SK-N-SH (cell line): Measurements from ENCODE around the gene LRFN3. TPM values are rescaled to one million over a fixed set of nuclear protein-coding genes. Genes with fewer than 3 reads are reported as not detected.

Experiments used
- CTCF ChIA-PET: fragments of 300-600, 350-600 bp; formaldehyde crosslinking; extraction: SDS; loops from one replicate; lab custom pipeline; 2021; lab: Yijun Ruan, JAX
- POLR2A ChIA-PET: fragments of 350-600 bp; sonication (Branson Sonifier 250); formaldehyde crosslinking; extraction: SDS; loops from one replicate; lab custom pipeline; 2020; ENCODE audit warnings: antibody characterized with exemption, inconsistent platforms; lab: Yijun Ruan, JAX
- DNase-seq: peaks from one replicate; pipeline ENCODE4 v3.0.0; 2012
- H2AFZ ChIP-seq: fragments of 200-600 bp; sonication (generic); 2 replicates; pipeline ENCODE4 v1.8.1; 2016; ENCODE audit warnings: antibody characterized with exemption, mild to moderate bottlenecking, low read depth
- H3F3A ChIP-seq: fragments of 200-600 bp; sonication (generic); replicated peaks from 2 replicates; pipeline ENCODE3; 2016; ENCODE audit warnings: antibody characterized with exemption, mild to moderate bottlenecking; ENCODE audit not compliant: insufficient read depth
- H3K27ac ChIP-seq, 2 experiments: fragments of 200-500 bp in 1 of 2; fragments of 200-600 bp in 1 of 2; sonication (Bioruptor generic) in 1 of 2; sonication (generic), shearing (Covaris generic) in 1 of 2; 2 replicates each; pipeline versions ENCODE4 v1.5.1 to v1.6.1; 2014 to 2016; ENCODE audit warnings: low read depth in 2 of 2, inconsistent platforms in 1 of 2, low read length in 1 of 2, mild to moderate bottlenecking in 1 of 2, mixed read lengths in 1 of 2
- H3K27me3 ChIP-seq: fragments of 200-600 bp; sonication (generic), shearing (Covaris generic); 2 replicates; pipeline ENCODE4 v1.6.1; 2016; ENCODE audit warnings: mixed run types; ENCODE audit not compliant: insufficient read depth
- H3K36me3 ChIP-seq, 2 experiments: fragments of 200-500 bp in 1 of 2; fragments of 200-600 bp in 1 of 2; sonication (Bioruptor generic) in 1 of 2; sonication (generic) in 1 of 2; replicated peaks in 1 of 2; 2 replicates each; pipeline versions ENCODE3 to v1.5.1; 2014 to 2016; ENCODE audit warnings: low read length in 1 of 2, mild to moderate bottlenecking in 1 of 2; ENCODE audit not compliant: insufficient read depth in 2 of 2, control insufficient read depth in 1 of 2
- H3K4me1 ChIP-seq, 2 experiments: fragments of 200-500 bp in 1 of 2; fragments of 200-600 bp in 1 of 2; sonication (Bioruptor generic) in 1 of 2; sonication (generic), shearing (Covaris generic) in 1 of 2; 2 replicates each; pipeline versions ENCODE4 v1.5.1 to v1.6.1; 2014 to 2016; ENCODE audit warnings: low read depth in 1 of 2, low read length in 1 of 2, mixed run types in 1 of 2; ENCODE audit not compliant: insufficient read depth in 2 of 2, control insufficient read depth in 1 of 2
- H3K4me2 ChIP-seq: fragments of 200-600 bp; sonication (generic), shearing (Covaris generic); 2 replicates; pipeline ENCODE4 v1.6.1; 2017; ENCODE audit warnings: mixed run types
- H3K4me3 ChIP-seq, 2 experiments: fragments of 200-500 bp in 1 of 2; fragments of 200-600 bp in 1 of 2; sonication (Bioruptor generic) in 1 of 2; sonication (generic), shearing (Covaris generic) in 1 of 2; 2 replicates each; pipeline versions ENCODE4 v1.5.1 to v1.8.1; 2014 to 2016; ENCODE audit warnings: low read depth in 2 of 2, inconsistent platforms in 1 of 2, low read length in 1 of 2, mild to moderate bottlenecking in 1 of 2, mixed read lengths in 1 of 2, moderate library complexity in 1 of 2
- H3K79me2 ChIP-seq: fragments of 200-600 bp; sonication (generic); 2 replicates; pipeline ENCODE4 v1.8.1; 2017; ENCODE audit warnings: mild to moderate bottlenecking; ENCODE audit not compliant: insufficient read depth
- H3K9ac ChIP-seq: fragments of 200-600 bp; sonication (generic); 2 replicates; pipeline ENCODE4 v1.6.1; 2017; ENCODE audit warnings: mixed run types
- H3K9me2 ChIP-seq: fragments of 200-600 bp; sonication (generic); 2 replicates; pipeline ENCODE4 v1.6.1; 2017; ENCODE audit warnings: mixed run types
- H3K9me3 ChIP-seq: fragments of 200-600 bp; sonication (generic); 2 replicates; pipeline ENCODE4 v1.6.1; 2017; ENCODE audit warnings: mixed run types, mild to moderate bottlenecking, moderate library complexity
- H4K20me1 ChIP-seq: fragments of 200-600 bp; sonication (generic); 2 replicates; pipeline ENCODE4 v1.6.1; 2017; ENCODE audit warnings: mild to moderate bottlenecking, mixed run types; ENCODE audit not compliant: insufficient read depth
- CHD2 ChIP-seq: fragments of 150-350 bp; IDR thresholded peaks from 2 replicates; pipeline ENCODE4 v1.6.1; 2018; ENCODE audit warnings: low read length; ENCODE audit not compliant: partially characterized antibody
- ELF1 ChIP-seq: IDR thresholded peaks from 2 replicates; pipeline ENCODE4 v1.4.0; 2012
- EZH2phosphoT487 ChIP-seq: fragments of 200-600 bp; sonication (generic); IDR thresholded peaks from 2 replicates; pipeline ENCODE4 v1.6.1; 2017; ENCODE audit warnings: low read depth, mixed run types, mild to moderate bottlenecking, antibody characterized with exemption, moderate library complexity, borderline replicate concordance
- FOSL2 ChIP-seq: IDR thresholded peaks from 2 replicates; pipeline ENCODE4 v1.4.0; 2012; ENCODE audit warnings: low read depth, mild to moderate bottlenecking, moderate library complexity, borderline replicate concordance
- FOXJ3 ChIP-seq: sonication (generic); formaldehyde crosslinking; IDR thresholded peaks from 2 replicates; pipeline ENCODE4 v1.5.1; 2020; ENCODE audit warnings: mild to moderate bottlenecking, missing genetic modification reagents
- FOXM1 ChIP-seq: IDR thresholded peaks from 2 replicates; pipeline ENCODE4 v1.4.0; 2012; ENCODE audit warnings: low read depth, mild to moderate bottlenecking
- JUND ChIP-seq: IDR thresholded peaks from 2 replicates; pipeline ENCODE4 v1.4.0; 2012
- MEF2A ChIP-seq: IDR thresholded peaks from 2 replicates; pipeline ENCODE4 v1.4.0; 2012; ENCODE audit warnings: low read depth, borderline replicate concordance
- NFIC ChIP-seq: IDR thresholded peaks from 2 replicates; pipeline ENCODE4 v1.4.0; 2012; ENCODE audit warnings: borderline replicate concordance
- RCOR1 ChIP-seq: fragments of 150-350 bp; IDR thresholded peaks from 2 replicates; pipeline ENCODE4 v1.6.1; 2017; ENCODE audit warnings: antibody characterized with exemption, low read length
- RXRA ChIP-seq: IDR thresholded peaks from 2 replicates; pipeline ENCODE4 v1.4.0; 2012; ENCODE audit warnings: low read depth, mild to moderate bottlenecking, borderline replicate concordance
- TCF12 ChIP-seq: IDR thresholded peaks from 2 replicates; pipeline ENCODE4 v1.4.0; 2012
- WGBS: methylation state at CpG from one replicate; pipeline ENCODE4 v1.1.6; 2017; ENCODE audit warnings: low lambda C conversion rate; 5-methylcytosine and 5-hydroxymethylcytosine counted together
- polyA plus RNA-seq, 3 experiments: library from polyadenylated mRNA; depleted of rRNA; stranded (reverse); fragments of >200 nt; gene quantifications; 2 replicates each; pipeline ENCODE4 v1.2.3, GENCODE V29; 2012
- TF ChIP-seq, protein P1 (sequence below): IDR thresholded peaks from 2 replicates; pipeline ENCODE4; 2012
- TF ChIP-seq, protein P2 (sequence below): IDR thresholded peaks from 2 replicates; pipeline ENCODE4 v1.6.1; 2012; ENCODE audit warnings: mild to moderate bottlenecking, low read depth, low read length, moderate library complexity
- TF ChIP-seq, protein P3 (sequence below): IDR thresholded peaks from 2 replicates; pipeline ENCODE4 v1.4.0; 2012; ENCODE audit warnings: low read depth, borderline replicate concordance
- TF ChIP-seq, protein P4 (sequence below): IDR thresholded peaks from 2 replicates; pipeline ENCODE4 v1.4.0; 2012; ENCODE audit warnings: low read depth, borderline replicate concordance

The LRFN3 gene
- polyA plus RNA-seq, 1 of the 3 experiments (the other 2 are of a cell fraction) = 5.4 TPM

DNA sequence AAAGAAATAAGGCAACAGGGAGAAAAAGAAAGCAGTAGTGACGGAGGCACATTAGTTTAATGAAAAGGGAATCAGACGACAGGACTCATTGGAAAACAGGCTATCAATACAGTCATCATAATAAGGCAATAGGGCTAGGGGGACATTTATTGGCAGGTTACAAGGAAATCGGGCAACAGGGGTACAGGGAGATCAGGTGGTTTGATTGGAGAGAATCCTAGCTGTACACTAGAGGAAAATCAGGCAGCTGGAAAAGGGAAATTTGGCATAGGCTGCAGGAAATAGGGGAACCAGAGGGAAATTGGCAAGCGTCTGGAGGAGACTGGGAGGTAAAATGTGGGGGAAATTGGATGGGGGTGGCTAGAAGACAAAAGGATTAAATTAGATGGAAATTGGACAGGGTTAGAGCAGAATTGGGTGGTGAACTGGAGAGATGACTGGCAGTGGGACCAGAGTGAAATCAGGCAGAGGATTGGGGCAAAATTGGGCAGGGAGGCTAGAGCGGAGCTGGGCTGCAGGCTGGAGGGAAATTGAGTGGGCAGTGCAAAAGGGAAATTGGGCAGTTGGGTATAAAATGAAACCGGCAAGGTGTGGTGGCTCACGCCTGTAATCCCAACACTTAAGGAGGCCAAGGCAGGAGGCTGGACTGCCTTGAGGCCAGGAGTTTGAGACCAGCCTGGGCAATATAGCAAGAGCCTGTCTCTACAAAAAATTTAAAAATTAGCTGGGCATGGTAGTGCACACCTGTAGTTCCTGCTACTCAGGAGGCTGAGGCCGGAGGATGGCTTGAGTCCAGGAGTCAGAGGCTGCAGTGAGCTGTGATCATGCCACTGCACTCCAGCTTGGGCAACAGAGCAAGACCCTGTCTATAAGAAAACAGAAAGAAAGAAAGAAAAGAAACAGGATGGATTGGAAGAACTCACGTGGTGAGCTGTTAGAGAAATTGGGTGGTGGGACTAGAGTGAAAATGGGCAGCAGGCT lies 7.4 kb downstream of the LRFN3 start:
- CTCF ChIA-PET = interaction anchor here (0.6 to 1.2 kb wide), 3 partner anchors 15 to 68 kb away, joined by 3 read pairs; no protein-coding TSS in a partner anchor
- POLR2A ChIA-PET = no interaction called here
- H3K9me2 ChIP-seq = no peaks in the 10 kb centered on the region
- no peaks in the 10 kb centered on the region for H3K27me3 ChIP-seq
- no peak overlapping the region for H3K4me3 ChIP-seq
- H3K27ac ChIP-seq = no peak overlapping the region
- no peak overlapping the region for H3K9ac ChIP-seq
- 85% methylated on average over 9 of the region's 9 CpGs for WGBS
- H2AFZ ChIP-seq = no peak overlapping the region
- H3K4me2 ChIP-seq = no peak overlapping the region
- TF ChIP-seq FOXM1 (no peak), FOSL2 (no peak), MEF2A (no peak), RCOR1 (no peak), FOXJ3 (CRISPR knock-in tag) (no peak), CHD2 (no peak), ELF1 (no peak), EZH2phosphoT487 (no peak), NFIC (no peak), JUND (no peak)
- TF ChIP-seq, protein P1, sequence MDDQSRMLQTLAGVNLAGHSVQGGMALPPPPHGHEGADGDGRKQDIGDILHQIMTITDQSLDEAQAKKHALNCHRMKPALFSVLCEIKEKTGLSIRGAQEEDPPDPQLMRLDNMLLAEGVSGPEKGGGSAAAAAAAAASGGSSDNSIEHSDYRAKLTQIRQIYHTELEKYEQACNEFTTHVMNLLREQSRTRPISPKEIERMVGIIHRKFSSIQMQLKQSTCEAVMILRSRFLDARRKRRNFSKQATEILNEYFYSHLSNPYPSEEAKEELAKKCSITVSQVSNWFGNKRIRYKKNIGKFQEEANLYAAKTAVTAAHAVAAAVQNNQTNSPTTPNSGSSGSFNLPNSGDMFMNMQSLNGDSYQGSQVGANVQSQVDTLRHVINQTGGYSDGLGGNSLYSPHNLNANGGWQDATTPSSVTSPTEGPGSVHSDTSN = no peak
- no peaks in the 10 kb centered on the region for H3K79me2 ChIP-seq
- no peaks in the 10 kb centered on the region; a peak in 1 of 4 replicates for H3K4me1 ChIP-seq
- peaks cover 5% of the 10 kb centered on the region for H3F3A ChIP-seq
- H4K20me1 ChIP-seq = 0 out of 2 replicates have a peak, but pooled peaks cover under 1% of the 10 kb centered on the region
- peaks cover 0 to 10% of the 10 kb centered on the region in 2 experiments for H3K36me3 ChIP-seq
- DNase-seq = no peak
- H3K9me3 ChIP-seq = no peaks in the 10 kb centered on the region

DNA sequence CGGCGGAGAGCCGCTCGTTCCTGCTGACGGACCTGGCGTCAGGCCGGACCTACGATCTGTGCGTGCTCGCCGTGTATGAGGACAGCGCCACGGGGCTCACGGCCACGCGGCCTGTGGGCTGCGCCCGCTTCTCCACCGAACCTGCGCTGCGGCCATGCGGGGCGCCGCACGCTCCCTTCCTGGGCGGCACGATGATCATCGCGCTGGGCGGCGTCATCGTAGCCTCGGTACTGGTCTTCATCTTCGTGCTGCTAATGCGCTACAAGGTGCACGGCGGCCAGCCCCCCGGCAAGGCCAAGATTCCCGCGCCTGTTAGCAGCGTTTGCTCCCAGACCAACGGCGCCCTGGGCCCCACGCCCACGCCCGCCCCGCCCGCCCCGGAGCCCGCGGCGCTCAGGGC lies 8.4 kb downstream of the LRFN3 start:
- H3F3A ChIP-seq = peaks cover 5% of the 10 kb centered on the region
- no peaks in the 10 kb centered on the region for H3K27me3 ChIP-seq
- ChIA-PET POLR2A (no interaction called here), CTCF (interaction anchor here (1.2 kb wide), 1 partner anchor 14 kb away, joined by 3 read pairs; no protein-coding TSS in a partner anchor)
- no peaks in the 10 kb centered on the region for H3K9me2 ChIP-seq
- H3K9ac ChIP-seq = no peak overlapping the region
- H3K4me3 ChIP-seq = no peak overlapping the region
- no peaks in the 10 kb centered on the region for H3K4me1 ChIP-seq
- H3K79me2 ChIP-seq = no peaks in the 10 kb centered on the region
- H2AFZ ChIP-seq = no peak overlapping the region
- peaks cover 0 to 10% of the 10 kb centered on the region in 2 experiments for H3K36me3 ChIP-seq
- 96% methylated on average over 35 of the region's 52 CpGs for WGBS
- H3K9me3 ChIP-seq = no peaks in the 10 kb centered on the region
- no peak overlapping the region for H3K27ac ChIP-seq
- DNase-seq = no peak
- no peak overlapping the region for H3K4me2 ChIP-seq
- no peaks in the 10 kb centered on the region for H4K20me1 ChIP-seq
- TF ChIP-seq CHD2 = no peak
- no peak for TF ChIP-seq ELF1
- TF ChIP-seq NFIC = no peak
- TF ChIP-seq, protein P2, sequence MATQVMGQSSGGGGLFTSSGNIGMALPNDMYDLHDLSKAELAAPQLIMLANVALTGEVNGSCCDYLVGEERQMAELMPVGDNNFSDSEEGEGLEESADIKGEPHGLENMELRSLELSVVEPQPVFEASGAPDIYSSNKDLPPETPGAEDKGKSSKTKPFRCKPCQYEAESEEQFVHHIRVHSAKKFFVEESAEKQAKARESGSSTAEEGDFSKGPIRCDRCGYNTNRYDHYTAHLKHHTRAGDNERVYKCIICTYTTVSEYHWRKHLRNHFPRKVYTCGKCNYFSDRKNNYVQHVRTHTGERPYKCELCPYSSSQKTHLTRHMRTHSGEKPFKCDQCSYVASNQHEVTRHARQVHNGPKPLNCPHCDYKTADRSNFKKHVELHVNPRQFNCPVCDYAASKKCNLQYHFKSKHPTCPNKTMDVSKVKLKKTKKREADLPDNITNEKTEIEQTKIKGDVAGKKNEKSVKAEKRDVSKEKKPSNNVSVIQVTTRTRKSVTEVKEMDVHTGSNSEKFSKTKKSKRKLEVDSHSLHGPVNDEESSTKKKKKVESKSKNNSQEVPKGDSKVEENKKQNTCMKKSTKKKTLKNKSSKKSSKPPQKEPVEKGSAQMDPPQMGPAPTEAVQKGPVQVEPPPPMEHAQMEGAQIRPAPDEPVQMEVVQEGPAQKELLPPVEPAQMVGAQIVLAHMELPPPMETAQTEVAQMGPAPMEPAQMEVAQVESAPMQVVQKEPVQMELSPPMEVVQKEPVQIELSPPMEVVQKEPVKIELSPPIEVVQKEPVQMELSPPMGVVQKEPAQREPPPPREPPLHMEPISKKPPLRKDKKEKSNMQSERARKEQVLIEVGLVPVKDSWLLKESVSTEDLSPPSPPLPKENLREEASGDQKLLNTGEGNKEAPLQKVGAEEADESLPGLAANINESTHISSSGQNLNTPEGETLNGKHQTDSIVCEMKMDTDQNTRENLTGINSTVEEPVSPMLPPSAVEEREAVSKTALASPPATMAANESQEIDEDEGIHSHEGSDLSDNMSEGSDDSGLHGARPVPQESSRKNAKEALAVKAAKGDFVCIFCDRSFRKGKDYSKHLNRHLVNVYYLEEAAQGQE = no peak
- TF ChIP-seq, protein P3, sequence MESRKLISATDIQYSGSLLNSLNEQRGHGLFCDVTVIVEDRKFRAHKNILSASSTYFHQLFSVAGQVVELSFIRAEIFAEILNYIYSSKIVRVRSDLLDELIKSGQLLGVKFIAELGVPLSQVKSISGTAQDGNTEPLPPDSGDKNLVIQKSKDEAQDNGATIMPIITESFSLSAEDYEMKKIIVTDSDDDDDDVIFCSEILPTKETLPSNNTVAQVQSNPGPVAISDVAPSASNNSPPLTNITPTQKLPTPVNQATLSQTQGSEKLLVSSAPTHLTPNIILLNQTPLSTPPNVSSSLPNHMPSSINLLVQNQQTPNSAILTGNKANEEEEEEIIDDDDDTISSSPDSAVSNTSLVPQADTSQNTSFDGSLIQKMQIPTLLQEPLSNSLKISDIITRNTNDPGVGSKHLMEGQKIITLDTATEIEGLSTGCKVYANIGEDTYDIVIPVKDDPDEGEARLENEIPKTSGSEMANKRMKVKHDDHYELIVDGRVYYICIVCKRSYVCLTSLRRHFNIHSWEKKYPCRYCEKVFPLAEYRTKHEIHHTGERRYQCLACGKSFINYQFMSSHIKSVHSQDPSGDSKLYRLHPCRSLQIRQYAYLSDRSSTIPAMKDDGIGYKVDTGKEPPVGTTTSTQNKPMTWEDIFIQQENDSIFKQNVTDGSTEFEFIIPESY = no peak
- TF ChIP-seq, protein P1 = no peak
- TF ChIP-seq, protein P4, sequence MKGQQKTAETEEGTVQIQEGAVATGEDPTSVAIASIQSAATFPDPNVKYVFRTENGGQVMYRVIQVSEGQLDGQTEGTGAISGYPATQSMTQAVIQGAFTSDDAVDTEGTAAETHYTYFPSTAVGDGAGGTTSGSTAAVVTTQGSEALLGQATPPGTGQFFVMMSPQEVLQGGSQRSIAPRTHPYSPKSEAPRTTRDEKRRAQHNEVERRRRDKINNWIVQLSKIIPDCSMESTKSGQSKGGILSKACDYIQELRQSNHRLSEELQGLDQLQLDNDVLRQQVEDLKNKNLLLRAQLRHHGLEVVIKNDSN = no peak
- TF ChIP-seq TCF12 = no peak
- no peak for TF ChIP-seq RXRA
